HG03039 (cell line): ENCODE data around the gene TOX4.

ENCODE experiments used
- ATAC-seq: cut with Tn5 transposase; IDR thresholded peaks from one replicate; pipeline ENCODE4 v1.9.1; 2021; ENCODE audit warnings: mild to moderate bottlenecking, moderate library complexity; ENCODE audit not compliant: unreplicated experiment

Gene TOX4

GRCh38 chr14:21501568-21501967 lies 24.6 kb downstream of the TOX4 start:
- ATAC-seq = no peak

- no peak for ATAC-seq
Measured at GRCh38 chr14:21503376-21503775, 26.4 kb downstream of the TOX4 start.

- ATAC-seq = peak; percentile 76
Measured at GRCh38 chr14:21505012-21505553, 28.1 kb downstream of the TOX4 start.

GRCh38 chr14:21506557-21506956 lies 29.6 kb downstream of the TOX4 start:
- no peak for ATAC-seq

GRCh38 chr14:21509432-21510143 lies 32.6 kb downstream of the TOX4 start:
- no peak for ATAC-seq

GRCh38 chr14:21510735-21511657 lies 34.0 kb downstream of the TOX4 start, which contains the start of gene METTL3:
Gene METTL3, minus strand, starts transcription at chr14:21511340. Its CDS starts 117 bp downstream, at chr14:21511223.
- ATAC-seq = peak; percentile 98

- no peak for ATAC-seq
Measured at GRCh38 chr14:21514341-21514740, 37.3 kb downstream of the TOX4 start.

GRCh38 chr14:21518725-21519124 lies 41.7 kb downstream of the TOX4 start:
- ATAC-seq = no peak

- no peak for ATAC-seq
Measured at GRCh38 chr14:21520767-21521166, 43.8 kb downstream of the TOX4 start.

GRCh38 chr14:21521501-21521900 lies 44.5 kb downstream of the TOX4 start:
- ATAC-seq = no peak

- no peak for ATAC-seq
Measured at GRCh38 chr14:21523203-21523602, 46.2 kb downstream of the TOX4 start.

- no peak for ATAC-seq
Measured at GRCh38 chr14:21524575-21525490, 47.8 kb downstream of the TOX4 start.

- no peak for ATAC-seq
Measured at GRCh38 chr14:21525571-21525961, 48.6 kb downstream of the TOX4 start.

GRCh38 chr14:21525962-21526671 lies 49.1 kb downstream of the TOX4 start, which contains the start of gene SALL2:
Gene SALL2, minus strand, starts transcription at chr14:21526346. Its CDS starts 219 bp downstream, at chr14:21526127.
- no peak for ATAC-seq

- ATAC-seq = no peak
Measured at GRCh38 chr14:21526672-21527317, 49.8 kb downstream of the TOX4 start.

- no peak for ATAC-seq
Measured at GRCh38 chr14:21527318-21527679, 50.3 kb downstream of the TOX4 start.

GRCh38 chr14:21528381-21529348 lies 51.7 kb downstream of the TOX4 start:
- ATAC-seq = no peak

GRCh38 chr14:21529515-21529914 lies 52.5 kb downstream of the TOX4 start:
- ATAC-seq = no peak
